Measurements from ENCODE around the gene CPEB3.

- TF ChIP-seq, protein P1, sequence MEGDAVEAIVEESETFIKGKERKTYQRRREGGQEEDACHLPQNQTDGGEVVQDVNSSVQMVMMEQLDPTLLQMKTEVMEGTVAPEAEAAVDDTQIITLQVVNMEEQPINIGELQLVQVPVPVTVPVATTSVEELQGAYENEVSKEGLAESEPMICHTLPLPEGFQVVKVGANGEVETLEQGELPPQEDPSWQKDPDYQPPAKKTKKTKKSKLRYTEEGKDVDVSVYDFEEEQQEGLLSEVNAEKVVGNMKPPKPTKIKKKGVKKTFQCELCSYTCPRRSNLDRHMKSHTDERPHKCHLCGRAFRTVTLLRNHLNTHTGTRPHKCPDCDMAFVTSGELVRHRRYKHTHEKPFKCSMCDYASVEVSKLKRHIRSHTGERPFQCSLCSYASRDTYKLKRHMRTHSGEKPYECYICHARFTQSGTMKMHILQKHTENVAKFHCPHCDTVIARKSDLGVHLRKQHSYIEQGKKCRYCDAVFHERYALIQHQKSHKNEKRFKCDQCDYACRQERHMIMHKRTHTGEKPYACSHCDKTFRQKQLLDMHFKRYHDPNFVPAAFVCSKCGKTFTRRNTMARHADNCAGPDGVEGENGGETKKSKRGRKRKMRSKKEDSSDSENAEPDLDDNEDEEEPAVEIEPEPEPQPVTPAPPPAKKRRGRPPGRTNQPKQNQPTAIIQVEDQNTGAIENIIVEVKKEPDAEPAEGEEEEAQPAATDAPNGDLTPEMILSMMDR (IDR thresholded peaks at IDR 0.05; ENCODE audit: low read length), result no peak
- TF ChIP-seq EZH2 (IDR thresholded peaks at IDR 0.05; ENCODE audit: borderline replicate concordance, low read length), result no peak
Observed at GRCh38 chr10:92102601-92103213, 188.2 kb downstream of the CPEB3 start.
